Mesenchymal stem cell (in vitro differentiated cells and primary cell): ENCODE results near the gene DTX3.
A peak's percentile ranks its signal among the peaks of the same experiment; 100 is the strongest.
"Not testable (repeated sequence)": the region's sequence is repeated elsewhere in the genome, so short reads cannot be mapped to it uniquely, and the experiment has no call there.

Experiments used
- DNase-seq: peaks from one replicate; pipeline ENCODE4 v3.0.0-alpha.2; 2013
- H2AFZ ChIP-seq: one replicate; pipeline ENCODE4 v1.6.1; 2013; ENCODE audit warnings: low read depth, mild to moderate bottlenecking, control low read depth, inconsistent platforms, low read length, moderate library complexity
- H2AK5ac ChIP-seq: 2 replicates; pipeline ENCODE4 v1.6.1; 2013; ENCODE audit warnings: low read length, moderate library complexity, mild to moderate bottlenecking, inconsistent platforms; ENCODE audit not compliant: severe bottlenecking
- H2BK120ac ChIP-seq: one replicate; pipeline ENCODE4 v1.6.1; 2013; ENCODE audit warnings: low read depth, mild to moderate bottlenecking, inconsistent platforms, low read length, moderate library complexity
- H2BK12ac ChIP-seq, 2 experiments: one replicate each; pipeline ENCODE4 v1.6.1; 2013; ENCODE audit warnings: inconsistent platforms in 2 of 2, low read length in 2 of 2, mild to moderate bottlenecking in 2 of 2, moderate library complexity in 2 of 2, control low read depth in 1 of 2
- H2BK15ac ChIP-seq: one replicate; pipeline ENCODE4 v1.6.1; 2013; ENCODE audit warnings: mild to moderate bottlenecking, low read depth, inconsistent platforms; ENCODE audit not compliant: poor library complexity, severe bottlenecking
- H2BK5ac ChIP-seq: 2 replicates; pipeline ENCODE4 v1.6.1; 2013; ENCODE audit warnings: low read depth, mild to moderate bottlenecking, low read length, control low read depth, inconsistent platforms; ENCODE audit not compliant: poor library complexity, severe bottlenecking
- H3K14ac ChIP-seq, 2 experiments: one replicate each; pipeline ENCODE4 v1.6.1; 2013; ENCODE audit warnings: inconsistent platforms in 2 of 2, low read length in 2 of 2, control low read depth in 1 of 2, mild to moderate bottlenecking in 1 of 2, moderate library complexity in 1 of 2
- H3K18ac ChIP-seq, 2 experiments: one replicate each; pipeline ENCODE4 v1.6.1; 2013; ENCODE audit warnings: inconsistent platforms in 2 of 2, low read length in 2 of 2, control low read depth in 1 of 2, low read depth in 1 of 2, mild to moderate bottlenecking in 1 of 2
- H3K23ac ChIP-seq, 2 experiments: one replicate each; pipeline ENCODE4 v1.6.1; 2013; ENCODE audit warnings: inconsistent platforms in 2 of 2, low read length in 2 of 2, mild to moderate bottlenecking in 2 of 2, moderate library complexity in 2 of 2, control low read depth in 1 of 2
- H3K27ac ChIP-seq: 2 replicates; pipeline ENCODE4 v1.5.1; 2013; ENCODE audit warnings: mild to moderate bottlenecking, moderate library complexity, low read length, control low read depth, inconsistent platforms; ENCODE audit not compliant: poor library complexity, severe bottlenecking
- H3K27me3 ChIP-seq, 2 experiments: 2 replicates each; pipeline versions ENCODE4 v1.6.1 to v1.7.0; 2013; ENCODE audit warnings: low read length in 2 of 2, mild to moderate bottlenecking in 2 of 2, moderate library complexity in 2 of 2, control low read depth in 1 of 2, inconsistent platforms in 1 of 2; ENCODE audit not compliant: control insufficient read depth in 1 of 2, insufficient read depth in 1 of 2
- H3K36me3 ChIP-seq, 2 experiments: 2 replicates each; pipeline versions ENCODE4 v1.6.1 to v1.7.0; 2013; ENCODE audit warnings: low read length in 2 of 2, control low read depth in 1 of 2, inconsistent platforms in 1 of 2, low read depth in 1 of 2, mild to moderate bottlenecking in 1 of 2; ENCODE audit not compliant: insufficient read depth in 2 of 2, control insufficient read depth in 1 of 2
- H3K4ac ChIP-seq, 2 experiments: one replicate each; pipeline ENCODE4 v1.6.1; 2013; ENCODE audit warnings: inconsistent platforms in 2 of 2, low read length in 2 of 2, mild to moderate bottlenecking in 2 of 2, moderate library complexity in 2 of 2, control low read depth in 1 of 2, low read depth in 1 of 2
- H3K4me1 ChIP-seq: 2 replicates; pipeline ENCODE4 v1.6.1; 2013; ENCODE audit warnings: low read depth, low read length, control low read depth; ENCODE audit not compliant: control insufficient read depth, insufficient read depth
- H3K4me2 ChIP-seq: 2 replicates; pipeline ENCODE4 v1.6.1; 2013; ENCODE audit warnings: low read length, mild to moderate bottlenecking, inconsistent platforms; ENCODE audit not compliant: poor library complexity, severe bottlenecking
- H3K4me3 ChIP-seq, 2 experiments: 2 replicates each; pipeline versions ENCODE4 v1.5.1 to v1.7.0; 2013; ENCODE audit warnings: low read length in 2 of 2, mild to moderate bottlenecking in 2 of 2, control low read depth in 1 of 2, low read depth in 1 of 2; ENCODE audit not compliant: insufficient read depth in 1 of 2
- H3K79me1 ChIP-seq: replicated peaks from 2 replicates; pipeline ENCODE4 v1.6.1; 2013; ENCODE audit warnings: mild to moderate bottlenecking, control low read depth, low read length, inconsistent platforms; ENCODE audit not compliant: poor library complexity, severe bottlenecking
- H3K9ac ChIP-seq: 2 replicates; pipeline ENCODE4 v1.7.0; 2013; ENCODE audit warnings: mild to moderate bottlenecking, low read length, moderate library complexity
- H3K9me3 ChIP-seq: 2 replicates; pipeline ENCODE4 v1.7.0; 2013; ENCODE audit warnings: mild to moderate bottlenecking, low read length; ENCODE audit not compliant: control insufficient read depth
- H4K8ac ChIP-seq: one replicate; pipeline ENCODE4 v1.6.1; 2013; ENCODE audit warnings: inconsistent platforms, mild to moderate bottlenecking, low read length, moderate library complexity
- H4K91ac ChIP-seq: one replicate; pipeline ENCODE4 v1.6.1; 2013; ENCODE audit warnings: mild to moderate bottlenecking, low read length, inconsistent platforms
- WGBS: methylation state at CpG from one replicate; pipeline ENCODE4 v1.1.7; 2013; ENCODE audit warnings: mixed read lengths; 5-methylcytosine and 5-hydroxymethylcytosine counted together

Gene DTX3

GRCh38 chr12:57638096-57638495 is 33.5 kb downstream of the DTX3 start:
- no peak overlapping the region for H3K4ac ChIP-seq
- no peak overlapping the region for H2BK15ac ChIP-seq
- H2BK5ac ChIP-seq = no peak overlapping the region
- no peak overlapping the region for H3K23ac ChIP-seq
- no peak overlapping the region for H2AFZ ChIP-seq
- DNase-seq = no peak
- no peak overlapping the region for H2BK12ac ChIP-seq
- H2BK120ac ChIP-seq = no peak overlapping the region
- H2AK5ac ChIP-seq = no peak overlapping the region
- H4K8ac ChIP-seq = no peak overlapping the region
- H4K91ac ChIP-seq = no peak overlapping the region
- no peak overlapping the region for H3K4me2 ChIP-seq
- WGBS = 88% methylated on average over 3 of the region's 3 CpGs
- no peak overlapping the region for H3K4me3 ChIP-seq
- no peaks in the 10 kb centered on the region for H3K9me3 ChIP-seq
- H3K9ac ChIP-seq = no peak overlapping the region
- H3K14ac ChIP-seq = no peak overlapping the region
- peaks cover 2% of the 10 kb centered on the region for H3K4me1 ChIP-seq
- no peak overlapping the region for H3K18ac ChIP-seq
- no peaks in the 10 kb centered on the region for H3K79me1 ChIP-seq
- H3K27ac ChIP-seq = no peak overlapping the region
- peaks cover 32 to 61% of the 10 kb centered on the region in 2 experiments for H3K27me3 ChIP-seq
- H3K36me3 ChIP-seq = no peaks in the 10 kb centered on the region

GRCh38 chr12:57640175-57641042 is 35.8 kb downstream of the DTX3 start:
- Histone ChIP-seq H2AK5ac (no peak overlapping the region), H3K79me1 (no peaks in the 10 kb centered on the region)
- WGBS = 36% methylated on average over 7 of the region's 7 CpGs

GRCh38 chr12:57641699-57642442 is 37.2 kb downstream of the DTX3 start:
- H3K23ac ChIP-seq = no peak overlapping the region
- H3K9ac ChIP-seq = no peak overlapping the region
- H3K14ac ChIP-seq = no peak overlapping the region
- no peak overlapping the region for H3K4me3 ChIP-seq
- no peak overlapping the region for H3K27ac ChIP-seq
- H3K4me1 ChIP-seq = no peaks in the 10 kb centered on the region
- H4K8ac ChIP-seq = no peak overlapping the region
- no peak overlapping the region for H3K4ac ChIP-seq
- no peak overlapping the region for H2AFZ ChIP-seq
- no peak overlapping the region for H3K4me2 ChIP-seq
- H3K36me3 ChIP-seq = no peaks in the 10 kb centered on the region
- H3K27me3 ChIP-seq = peaks cover 19 to 36% of the 10 kb centered on the region in 2 experiments
- H2BK12ac ChIP-seq = no peak overlapping the region
- H2BK5ac ChIP-seq = no peak overlapping the region
- H3K9me3 ChIP-seq = peaks cover 6% of the 10 kb centered on the region
- no peaks in the 10 kb centered on the region for H3K79me1 ChIP-seq
- 42% methylated on average over 4 of the region's 5 CpGs for WGBS
- no peak overlapping the region for H4K91ac ChIP-seq
- no peak overlapping the region for H2BK15ac ChIP-seq
- no peak for DNase-seq
- H2AK5ac ChIP-seq = no peak overlapping the region
- no peak overlapping the region for H2BK120ac ChIP-seq
- no peak overlapping the region for H3K18ac ChIP-seq

More at GRCh38 chr12:57640175-57641042, 35.8 kb downstream of the DTX3 start:
- Histone ChIP-seq H2BK15ac (no peak overlapping the region), H3K23ac (no peak overlapping the region), H2BK5ac (no peak overlapping the region), H4K91ac (no peak overlapping the region), H3K36me3 (no peaks in the 10 kb centered on the region), H3K27me3 (peaks cover 19 to 43% of the 10 kb centered on the region in 2 experiments), H2BK120ac (no peak overlapping the region), H3K4me1 (no peaks in the 10 kb centered on the region), H4K8ac (no peak overlapping the region), H3K18ac (no peak overlapping the region), H3K9ac (no peak overlapping the region), H2AFZ (no peak overlapping the region), H3K4me3 (no peak overlapping the region), H3K4ac (no peak overlapping the region), H3K27ac (no peak overlapping the region), H3K4me2 (no peak overlapping the region), H2BK12ac (no peak overlapping the region), H3K14ac (no peak overlapping the region), H3K9me3 (no peaks in the 10 kb centered on the region)
- DNase-seq = no peak

- 58% methylated on average over 11 of the region's 13 CpGs for WGBS
These were observed 41.5 kb downstream of the DTX3 start for GRCh38 chr12:57645990-57646658.

More at GRCh38 chr12:57645990-57646658, 41.5 kb downstream of the DTX3 start:
- H3K14ac ChIP-seq, H2AK5ac ChIP-seq, H3K4me1 ChIP-seq, H2BK5ac ChIP-seq, H4K8ac ChIP-seq, H3K4ac ChIP-seq, H3K4me2 ChIP-seq, H2AFZ ChIP-seq, H2BK12ac ChIP-seq, H3K27ac ChIP-seq, H3K23ac ChIP-seq, H3K9ac ChIP-seq, H3K9me3 ChIP-seq, H2BK15ac ChIP-seq, H4K91ac ChIP-seq, H3K79me1 ChIP-seq, H2BK120ac ChIP-seq, H3K18ac ChIP-seq, H3K4me3 ChIP-seq, H3K36me3 ChIP-seq: not testable (repeated sequence)
- H3K27me3 ChIP-seq = peaks cover under 1 to 10% of the 10 kb centered on the region in 2 experiments
- peak; percentile 33 for DNase-seq
